GM23338 (cell line): Measurements from ENCODE around the gene GALM.

ENCODE experiments used
- CREB1 ChIP-seq: fragments of 250-450 bp; sonication (Bioruptor Pico); IDR thresholded peaks from 2 replicates; pipeline ENCODE4 v1.5.0; 2020; ENCODE audit warnings: low read depth, mild to moderate bottlenecking, moderate library complexity
- EZH2 ChIP-seq: fragments of 200-600 bp; sonication (generic); IDR thresholded peaks from one replicate; pipeline ENCODE4 v1.8.0; 2017; ENCODE audit warnings: antibody characterized with exemption, mild to moderate bottlenecking, low read depth; ENCODE audit not compliant: unreplicated experiment
- EZH2phosphoT487 ChIP-seq: fragments of 200-600 bp; sonication (generic); IDR thresholded peaks from one replicate; pipeline ENCODE4 v1.8.1; 2018; ENCODE audit warnings: antibody characterized with exemption; ENCODE audit not compliant: unreplicated experiment
- POLR2AphosphoS5 ChIP-seq: IDR thresholded peaks from 2 replicates; pipeline ENCODE4 v1.6.1; 2016; ENCODE audit warnings: antibody characterized with exemption, low read depth
- STAT1 ChIP-seq: IDR thresholded peaks from one replicate; pipeline ENCODE4 v1.6.1; 2016; ENCODE audit warnings: antibody characterized with exemption; ENCODE audit not compliant: unreplicated experiment
- TF ChIP-seq, protein P1 (sequence below), 2 experiments: fragments of 200-600 bp in 1 of 2; sonication (generic) in 1 of 2; conservative IDR thresholded peaks; 2 replicates each; pipeline versions ENCODE4 v1.5.1 to v1.6.1; 2016 to 2017; ENCODE audit warnings: antibody characterized with exemption in 2 of 2, low read depth in 2 of 2, mild to moderate bottlenecking in 2 of 2, moderate library complexity in 1 of 2
- TF ChIP-seq, protein P2 (sequence below): IDR thresholded peaks from one replicate; pipeline ENCODE4 v1.6.1; 2018; ENCODE audit warnings: antibody characterized with exemption; ENCODE audit not compliant: unreplicated experiment
- TF ChIP-seq, protein P3 (sequence below): IDR thresholded peaks from 2 replicates; pipeline ENCODE4 v1.6.1; 2016; ENCODE audit warnings: antibody characterized with exemption
- TF ChIP-seq, protein P4 (sequence below): fragments of 250-450 bp; sonication (Bioruptor Pico); IDR thresholded peaks from 2 replicates; pipeline ENCODE4 v1.5.0; 2020; ENCODE audit warnings: mild to moderate bottlenecking, moderate library complexity

DNA sequence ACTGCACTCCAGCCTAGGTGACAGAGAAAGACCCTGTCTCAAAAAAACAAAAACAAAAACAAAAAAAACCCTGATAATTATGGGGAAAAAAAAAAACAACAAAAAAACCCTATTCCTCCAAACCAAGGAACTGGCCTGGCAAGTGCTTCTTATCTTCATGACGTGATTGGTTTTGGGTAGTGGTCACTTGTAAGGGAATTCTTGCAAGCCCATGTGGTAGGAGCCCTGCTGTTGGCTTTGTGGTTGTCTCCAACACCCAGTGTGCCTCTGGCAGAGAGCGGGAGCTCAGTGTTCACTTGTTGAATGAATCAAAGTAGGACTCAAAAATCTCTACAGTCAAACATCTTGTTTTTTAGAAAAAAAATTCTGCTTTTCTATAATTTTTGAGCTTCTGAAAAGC, 6.0 kb downstream of the GALM start:
- TF ChIP-seq, protein P1, sequence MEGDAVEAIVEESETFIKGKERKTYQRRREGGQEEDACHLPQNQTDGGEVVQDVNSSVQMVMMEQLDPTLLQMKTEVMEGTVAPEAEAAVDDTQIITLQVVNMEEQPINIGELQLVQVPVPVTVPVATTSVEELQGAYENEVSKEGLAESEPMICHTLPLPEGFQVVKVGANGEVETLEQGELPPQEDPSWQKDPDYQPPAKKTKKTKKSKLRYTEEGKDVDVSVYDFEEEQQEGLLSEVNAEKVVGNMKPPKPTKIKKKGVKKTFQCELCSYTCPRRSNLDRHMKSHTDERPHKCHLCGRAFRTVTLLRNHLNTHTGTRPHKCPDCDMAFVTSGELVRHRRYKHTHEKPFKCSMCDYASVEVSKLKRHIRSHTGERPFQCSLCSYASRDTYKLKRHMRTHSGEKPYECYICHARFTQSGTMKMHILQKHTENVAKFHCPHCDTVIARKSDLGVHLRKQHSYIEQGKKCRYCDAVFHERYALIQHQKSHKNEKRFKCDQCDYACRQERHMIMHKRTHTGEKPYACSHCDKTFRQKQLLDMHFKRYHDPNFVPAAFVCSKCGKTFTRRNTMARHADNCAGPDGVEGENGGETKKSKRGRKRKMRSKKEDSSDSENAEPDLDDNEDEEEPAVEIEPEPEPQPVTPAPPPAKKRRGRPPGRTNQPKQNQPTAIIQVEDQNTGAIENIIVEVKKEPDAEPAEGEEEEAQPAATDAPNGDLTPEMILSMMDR (conservative IDR thresholded peaks at IDR 0.05; ENCODE audit: low read depth in 2 of 2): no peak
- TF ChIP-seq, protein P2, sequence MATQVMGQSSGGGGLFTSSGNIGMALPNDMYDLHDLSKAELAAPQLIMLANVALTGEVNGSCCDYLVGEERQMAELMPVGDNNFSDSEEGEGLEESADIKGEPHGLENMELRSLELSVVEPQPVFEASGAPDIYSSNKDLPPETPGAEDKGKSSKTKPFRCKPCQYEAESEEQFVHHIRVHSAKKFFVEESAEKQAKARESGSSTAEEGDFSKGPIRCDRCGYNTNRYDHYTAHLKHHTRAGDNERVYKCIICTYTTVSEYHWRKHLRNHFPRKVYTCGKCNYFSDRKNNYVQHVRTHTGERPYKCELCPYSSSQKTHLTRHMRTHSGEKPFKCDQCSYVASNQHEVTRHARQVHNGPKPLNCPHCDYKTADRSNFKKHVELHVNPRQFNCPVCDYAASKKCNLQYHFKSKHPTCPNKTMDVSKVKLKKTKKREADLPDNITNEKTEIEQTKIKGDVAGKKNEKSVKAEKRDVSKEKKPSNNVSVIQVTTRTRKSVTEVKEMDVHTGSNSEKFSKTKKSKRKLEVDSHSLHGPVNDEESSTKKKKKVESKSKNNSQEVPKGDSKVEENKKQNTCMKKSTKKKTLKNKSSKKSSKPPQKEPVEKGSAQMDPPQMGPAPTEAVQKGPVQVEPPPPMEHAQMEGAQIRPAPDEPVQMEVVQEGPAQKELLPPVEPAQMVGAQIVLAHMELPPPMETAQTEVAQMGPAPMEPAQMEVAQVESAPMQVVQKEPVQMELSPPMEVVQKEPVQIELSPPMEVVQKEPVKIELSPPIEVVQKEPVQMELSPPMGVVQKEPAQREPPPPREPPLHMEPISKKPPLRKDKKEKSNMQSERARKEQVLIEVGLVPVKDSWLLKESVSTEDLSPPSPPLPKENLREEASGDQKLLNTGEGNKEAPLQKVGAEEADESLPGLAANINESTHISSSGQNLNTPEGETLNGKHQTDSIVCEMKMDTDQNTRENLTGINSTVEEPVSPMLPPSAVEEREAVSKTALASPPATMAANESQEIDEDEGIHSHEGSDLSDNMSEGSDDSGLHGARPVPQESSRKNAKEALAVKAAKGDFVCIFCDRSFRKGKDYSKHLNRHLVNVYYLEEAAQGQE: no peak
- TF ChIP-seq STAT1: no peak
- TF ChIP-seq EZH2phosphoT487: no peak
- TF ChIP-seq EZH2: no peak
- no peak for TF ChIP-seq POLR2AphosphoS5
- no peak for TF ChIP-seq CREB1 (CRISPR knock-in tag)
- TF ChIP-seq, protein P3, sequence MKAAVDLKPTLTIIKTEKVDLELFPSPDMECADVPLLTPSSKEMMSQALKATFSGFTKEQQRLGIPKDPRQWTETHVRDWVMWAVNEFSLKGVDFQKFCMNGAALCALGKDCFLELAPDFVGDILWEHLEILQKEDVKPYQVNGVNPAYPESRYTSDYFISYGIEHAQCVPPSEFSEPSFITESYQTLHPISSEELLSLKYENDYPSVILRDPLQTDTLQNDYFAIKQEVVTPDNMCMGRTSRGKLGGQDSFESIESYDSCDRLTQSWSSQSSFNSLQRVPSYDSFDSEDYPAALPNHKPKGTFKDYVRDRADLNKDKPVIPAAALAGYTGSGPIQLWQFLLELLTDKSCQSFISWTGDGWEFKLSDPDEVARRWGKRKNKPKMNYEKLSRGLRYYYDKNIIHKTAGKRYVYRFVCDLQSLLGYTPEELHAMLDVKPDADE: no peak
- TF ChIP-seq, protein P4, sequence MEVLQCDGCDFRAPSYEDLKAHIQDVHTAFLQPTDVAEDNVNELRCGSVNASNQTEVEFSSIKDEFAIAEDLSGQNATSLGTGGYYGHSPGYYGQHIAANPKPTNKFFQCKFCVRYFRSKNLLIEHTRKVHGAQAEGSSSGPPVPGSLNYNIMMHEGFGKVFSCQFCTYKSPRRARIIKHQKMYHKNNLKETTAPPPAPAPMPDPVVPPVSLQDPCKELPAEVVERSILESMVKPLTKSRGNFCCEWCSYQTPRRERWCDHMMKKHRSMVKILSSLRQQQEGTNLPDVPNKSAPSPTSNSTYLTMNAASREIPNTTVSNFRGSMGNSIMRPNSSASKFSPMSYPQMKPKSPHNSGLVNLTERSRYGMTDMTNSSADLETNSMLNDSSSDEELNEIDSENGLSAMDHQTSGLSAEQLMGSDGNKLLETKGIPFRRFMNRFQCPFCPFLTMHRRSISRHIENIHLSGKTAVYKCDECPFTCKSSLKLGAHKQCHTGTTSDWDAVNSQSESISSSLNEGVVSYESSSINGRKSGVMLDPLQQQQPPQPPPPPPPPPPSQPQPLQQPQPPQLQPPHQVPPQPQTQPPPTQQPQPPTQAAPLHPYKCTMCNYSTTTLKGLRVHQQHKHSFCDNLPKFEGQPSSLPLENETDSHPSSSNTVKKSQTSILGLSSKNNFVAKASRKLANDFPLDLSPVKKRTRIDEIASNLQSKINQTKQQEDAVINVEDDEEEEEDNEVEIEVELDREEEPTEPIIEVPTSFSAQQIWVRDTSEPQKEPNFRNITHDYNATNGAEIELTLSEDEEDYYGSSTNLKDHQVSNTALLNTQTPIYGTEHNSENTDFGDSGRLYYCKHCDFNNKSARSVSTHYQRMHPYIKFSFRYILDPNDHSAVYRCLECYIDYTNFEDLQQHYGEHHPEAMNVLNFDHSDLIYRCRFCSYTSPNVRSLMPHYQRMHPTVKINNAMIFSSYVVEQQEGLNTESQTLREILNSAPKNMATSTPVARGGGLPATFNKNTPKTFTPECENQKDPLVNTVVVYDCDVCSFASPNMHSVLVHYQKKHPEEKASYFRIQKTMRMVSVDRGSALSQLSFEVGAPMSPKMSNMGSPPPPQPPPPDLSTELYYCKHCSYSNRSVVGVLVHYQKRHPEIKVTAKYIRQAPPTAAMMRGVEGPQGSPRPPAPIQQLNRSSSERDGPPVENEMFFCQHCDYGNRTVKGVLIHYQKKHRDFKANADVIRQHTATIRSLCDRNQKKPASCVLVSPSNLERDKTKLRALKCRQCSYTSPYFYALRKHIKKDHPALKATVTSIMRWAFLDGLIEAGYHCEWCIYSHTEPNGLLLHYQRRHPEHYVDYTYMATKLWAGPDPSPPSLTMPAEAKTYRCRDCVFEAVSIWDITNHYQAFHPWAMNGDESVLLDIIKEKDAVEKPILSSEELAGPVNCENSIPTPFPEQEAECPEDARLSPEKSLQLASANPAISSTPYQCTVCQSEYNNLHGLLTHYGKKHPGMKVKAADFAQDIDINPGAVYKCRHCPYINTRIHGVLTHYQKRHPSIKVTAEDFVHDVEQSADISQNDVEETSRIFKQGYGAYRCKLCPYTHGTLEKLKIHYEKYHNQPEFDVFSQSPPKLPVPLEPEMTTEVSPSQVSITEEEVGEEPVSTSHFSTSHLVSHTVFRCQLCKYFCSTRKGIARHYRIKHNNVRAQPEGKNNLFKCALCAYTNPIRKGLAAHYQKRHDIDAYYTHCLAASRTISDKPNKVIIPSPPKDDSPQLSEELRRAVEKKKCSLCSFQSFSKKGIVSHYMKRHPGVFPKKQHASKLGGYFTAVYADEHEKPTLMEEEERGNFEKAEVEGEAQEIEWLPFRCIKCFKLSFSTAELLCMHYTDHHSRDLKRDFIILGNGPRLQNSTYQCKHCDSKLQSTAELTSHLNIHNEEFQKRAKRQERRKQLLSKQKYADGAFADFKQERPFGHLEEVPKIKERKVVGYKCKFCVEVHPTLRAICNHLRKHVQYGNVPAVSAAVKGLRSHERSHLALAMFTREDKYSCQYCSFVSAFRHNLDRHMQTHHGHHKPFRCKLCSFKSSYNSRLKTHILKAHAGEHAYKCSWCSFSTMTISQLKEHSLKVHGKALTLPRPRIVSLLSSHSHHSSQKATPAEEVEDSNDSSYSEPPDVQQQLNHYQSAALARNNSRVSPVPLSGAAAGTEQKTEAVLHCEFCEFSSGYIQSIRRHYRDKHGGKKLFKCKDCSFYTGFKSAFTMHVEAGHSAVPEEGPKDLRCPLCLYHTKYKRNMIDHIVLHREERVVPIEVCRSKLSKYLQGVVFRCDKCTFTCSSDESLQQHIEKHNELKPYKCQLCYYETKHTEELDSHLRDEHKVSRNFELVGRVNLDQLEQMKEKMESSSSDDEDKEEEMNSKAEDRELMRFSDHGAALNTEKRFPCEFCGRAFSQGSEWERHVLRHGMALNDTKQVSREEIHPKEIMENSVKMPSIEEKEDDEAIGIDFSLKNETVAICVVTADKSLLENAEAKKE (CRISPR knock-in tag): no peak
